PFSK-1 (cell line): ENCODE measurements around the gene CRADD.

Experiments
- POLR2AphosphoS5 ChIP-seq: IDR thresholded peaks from 2 replicates; pipeline ENCODE4 v1.6.1; 2012; ENCODE audit warnings: low read depth, mild to moderate bottlenecking, control low read depth, low read length, moderate library complexity
- REST ChIP-seq, 2 experiments: IDR thresholded peaks; 2 replicates each; pipeline versions ENCODE4 v1.6.1 to v1.8.0; 2011 to 2012; ENCODE audit warnings: low read depth in 2 of 2, low read length in 2 of 2, control low read depth in 1 of 2, inconsistent platforms in 1 of 2, mild to moderate bottlenecking in 1 of 2, moderate library complexity in 1 of 2; ENCODE audit not compliant: insufficient read depth in 1 of 2

GRCh38 chr12:93802293-93802692 is 125.1 kb downstream of the CRADD start:
- TF ChIP-seq POLR2AphosphoS5 (no peak), REST (IDR thresholded peaks at IDR 0.05; ENCODE audit: insufficient read depth in 1 of 2, low read depth in 2 of 2, low read length in 2 of 2) (no peak)
